ENCODE measurements around the gene GTF3A.

Gene GTF3A

GRCh38 chr13:27403727-27404385 is 20.6 kb upstream of the GTF3A start:
- Histone ChIP-seq H3K4me3 (no peak overlapping the region), H3K27ac (peak overlapping the region in 6 of 21 experiments; percentile 23 to 75 (median 50))

GRCh38 chr13:27404680-27405079 is 19.7 kb upstream of the GTF3A start:
- Histone ChIP-seq H3K27ac (no peak overlapping the region), H3K4me3 (no peak overlapping the region)

GRCh38 chr13:27405546-27406134 is 18.8 kb upstream of the GTF3A start:
- Histone ChIP-seq H3K27ac (no peak overlapping the region), H3K4me3 (no peak overlapping the region)

GRCh38 chr13:27406178-27406939 is 18.1 kb upstream of the GTF3A start:
- H3K27ac ChIP-seq = no peak overlapping the region
- no peak overlapping the region for H3K4me3 ChIP-seq

- Histone ChIP-seq H3K4me3 (no peak overlapping the region), H3K27ac (no peak overlapping the region)
These were observed 16.3 kb upstream of the GTF3A start for GRCh38 chr13:27408074-27408473.

GRCh38 chr13:27409013-27409412 is 15.4 kb upstream of the GTF3A start:
- Histone ChIP-seq H3K27ac (no peak overlapping the region), H3K4me3 (no peak overlapping the region)

GRCh38 chr13:27411341-27411740 is 13.1 kb upstream of the GTF3A start:
- H3K4me3 ChIP-seq = no peak overlapping the region
- no peak overlapping the region for H3K27ac ChIP-seq

- Histone ChIP-seq H3K4me3 (no peak overlapping the region), H3K27ac (no peak overlapping the region)
These were observed 9.3 kb upstream of the GTF3A start for GRCh38 chr13:27415116-27415515.

- no peak overlapping the region for H3K27ac ChIP-seq
These were observed 5.1 kb upstream of the GTF3A start for GRCh38 chr13:27419328-27419727.

GRCh38 chr13:27421101-27421871 is 3.1 kb upstream of the GTF3A start:
- Histone ChIP-seq H3K4me3 (no peak overlapping the region), H3K27ac (no peak overlapping the region)

More at GRCh38 chr13:27419328-27419727, 5.1 kb upstream of the GTF3A start:
- no peak overlapping the region for H3K4me3 ChIP-seq

GRCh38 chr13:27423333-27423732 is 1.1 kb upstream of the GTF3A start:
- peak overlapping the region in 1 of 21 experiments; percentile 98 for H3K27ac ChIP-seq
- no peak overlapping the region for H3K4me3 ChIP-seq

GRCh38 chr13:27425158-27425917 is 919 bp downstream of the GTF3A start:
- peak overlapping the region; percentile 55 to 98 (median 94) for H3K27ac ChIP-seq
- peak overlapping the region; percentile 55 to 81 (median 72) for H3K4me3 ChIP-seq

- Histone ChIP-seq H3K4me3 (peak overlapping the region; percentile 55 to 81 (median 72)), H3K27ac (peak overlapping the region; percentile 34 to 98 (median 94))
These were observed 1.7 kb downstream of the GTF3A start for GRCh38 chr13:27425918-27426630.

GRCh38 chr13:27427641-27428040 is 3.2 kb downstream of the GTF3A start:
- H3K27ac ChIP-seq = peak overlapping the region in 20 of 21 experiments; percentile 4 to 98 (median 94)
- peak overlapping the region in 1 of 7 experiments; percentile 79 for H3K4me3 ChIP-seq

- Histone ChIP-seq H3K4me3 (no peak overlapping the region), H3K27ac (peak overlapping the region in 16 of 21 experiments; percentile 4 to 98 (median 94))
These were observed 3.7 kb downstream of the GTF3A start for GRCh38 chr13:27428160-27428559.

- Histone ChIP-seq H3K4me3 (no peak overlapping the region), H3K27ac (peak overlapping the region in 1 of 21 experiments; percentile 49)
These were observed 7.8 kb downstream of the GTF3A start for GRCh38 chr13:27432180-27432579.

GRCh38 chr13:27432611-27433210 is 8.3 kb downstream of the GTF3A start:
- Histone ChIP-seq H3K4me3 (no peak overlapping the region), H3K27ac (peak overlapping the region in 1 of 21 experiments; percentile 49)

- Histone ChIP-seq H3K27ac (no peak overlapping the region), H3K4me3 (no peak overlapping the region)
These were observed 12.7 kb downstream of the GTF3A start for GRCh38 chr13:27437126-27437525.

Data from skin epidermis (tissue), 12 donors.